GM19099 (cell line): ENCODE measurements around the gene KLHL3.

Experiments used
- POLR2A ChIP-seq: IDR thresholded peaks from 3 replicates; pipeline ENCODE4 v1.6.1; 2011; ENCODE audit warnings: low read depth; ENCODE audit not compliant: insufficient read length; ENCODE audit errors: extremely low read depth

Gene KLHL3

DNA sequence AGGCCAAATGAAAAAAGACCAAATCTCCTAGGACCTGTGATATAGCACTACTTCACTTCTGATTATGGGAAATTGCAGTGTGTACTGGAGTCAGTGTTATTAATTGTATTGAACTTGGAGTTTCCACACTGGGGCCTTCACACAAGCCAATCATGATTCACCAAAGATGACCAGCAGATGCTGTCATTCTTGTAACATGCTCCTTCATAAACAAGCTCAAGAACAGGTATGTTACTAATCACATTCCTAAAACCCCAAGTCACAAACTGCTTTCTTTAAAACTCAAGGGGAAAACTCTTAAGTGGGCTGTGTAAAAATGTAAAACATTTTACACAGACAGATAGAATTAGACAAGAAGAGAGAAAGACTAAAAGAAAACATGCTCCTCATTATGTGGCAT lies 5.6 kb downstream of the KLHL3 start:
- TF ChIP-seq POLR2A = no peak

DNA sequence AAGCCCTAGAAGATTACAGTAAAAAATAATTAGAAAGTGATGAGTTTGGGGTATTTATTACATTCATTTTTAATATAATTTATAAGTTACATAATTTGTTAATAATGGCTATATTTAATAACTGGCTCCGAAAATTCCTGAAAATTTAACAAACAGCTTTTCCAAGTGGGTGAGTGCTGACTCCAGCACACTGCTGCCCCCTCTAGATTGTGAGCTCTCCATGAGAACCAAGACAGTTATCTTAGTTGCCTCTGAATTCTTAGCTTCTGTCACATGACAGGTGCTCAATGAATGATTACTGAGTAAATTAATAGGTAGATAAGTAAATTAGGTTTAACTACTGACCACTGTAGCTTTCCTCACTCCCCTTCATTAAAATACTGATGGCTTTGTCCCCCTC lies 7.8 kb downstream of the KLHL3 start:
- TF ChIP-seq POLR2A = no peak

DNA sequence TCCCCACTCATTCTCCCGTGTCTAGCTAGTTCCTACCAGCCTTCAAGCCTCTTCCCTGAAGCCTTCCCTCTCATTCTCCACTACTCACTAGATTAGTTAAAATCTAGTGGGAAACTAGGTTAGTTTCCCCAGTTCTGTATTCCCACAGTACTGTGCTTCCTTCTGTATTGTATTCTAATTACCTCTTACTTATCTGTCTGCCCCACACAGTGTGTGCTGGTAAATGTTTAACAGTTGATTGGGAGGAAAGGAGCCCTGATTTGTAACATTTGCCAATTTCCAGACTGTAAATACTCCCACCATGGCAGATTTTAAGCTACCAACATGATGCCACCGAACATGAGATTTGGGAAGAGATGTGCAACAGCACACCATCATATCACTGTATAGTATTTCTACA lies 8.3 kb downstream of the KLHL3 start:
- no peak for TF ChIP-seq POLR2A

DNA sequence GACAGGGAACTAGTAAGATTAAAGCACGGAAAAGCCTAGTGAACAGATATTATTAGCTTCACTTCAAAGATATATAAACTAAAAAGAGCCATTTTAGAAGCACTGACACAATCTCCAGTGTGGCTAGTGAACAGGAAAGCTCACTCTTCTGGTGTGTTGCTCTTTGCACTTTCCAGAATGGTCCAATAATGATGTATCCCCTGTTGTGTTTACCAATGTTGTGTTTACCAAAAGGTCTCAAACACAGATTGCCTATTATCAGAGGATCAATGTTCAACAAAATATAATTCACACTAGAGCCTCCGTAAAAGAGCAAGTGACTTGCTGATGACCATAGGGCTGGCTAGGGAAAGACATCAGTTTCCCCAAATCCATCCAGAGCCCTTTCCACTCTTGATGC lies 11.6 kb downstream of the KLHL3 start:
- no peak for TF ChIP-seq POLR2A

DNA sequence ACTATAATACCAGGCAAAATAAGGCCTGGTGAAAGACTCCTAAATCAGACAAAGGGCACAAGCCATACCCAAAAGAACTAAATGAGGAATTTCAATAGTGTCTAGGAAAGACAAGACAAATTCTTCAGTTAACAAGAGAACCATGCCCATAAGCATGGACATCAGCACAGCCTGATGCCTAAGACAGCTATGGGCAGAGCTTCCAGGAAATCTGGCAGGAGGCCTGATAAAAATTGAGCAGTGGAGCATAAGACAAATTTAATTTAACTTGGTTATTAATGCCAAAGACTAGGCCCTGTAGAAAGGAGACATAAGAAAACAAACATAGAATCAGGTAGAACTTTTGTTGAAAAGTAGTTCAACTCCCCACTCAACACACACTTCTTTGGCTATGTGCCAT lies 17.3 kb downstream of the KLHL3 start:
- no peak for TF ChIP-seq POLR2A

DNA sequence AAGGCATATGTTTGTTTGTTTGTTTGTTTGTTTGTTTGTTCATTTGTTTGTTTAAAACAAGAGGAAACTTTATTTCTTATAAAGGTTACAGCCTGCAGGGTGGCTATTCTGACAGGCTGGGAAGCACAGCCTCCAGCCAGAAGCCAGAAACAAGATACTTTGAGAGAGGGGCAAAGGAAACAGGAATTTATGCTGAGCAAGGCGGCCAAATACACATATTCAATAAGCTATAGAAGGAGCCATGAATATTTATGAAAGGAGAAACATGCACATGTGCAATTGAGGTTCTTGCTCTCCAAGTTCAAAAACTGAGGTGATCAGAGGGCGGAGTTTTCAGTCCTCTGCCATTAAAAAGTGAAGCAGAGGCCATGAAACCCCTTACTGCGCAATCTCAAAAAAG lies 19.6 kb downstream of the KLHL3 start:
- no peak for TF ChIP-seq POLR2A

DNA sequence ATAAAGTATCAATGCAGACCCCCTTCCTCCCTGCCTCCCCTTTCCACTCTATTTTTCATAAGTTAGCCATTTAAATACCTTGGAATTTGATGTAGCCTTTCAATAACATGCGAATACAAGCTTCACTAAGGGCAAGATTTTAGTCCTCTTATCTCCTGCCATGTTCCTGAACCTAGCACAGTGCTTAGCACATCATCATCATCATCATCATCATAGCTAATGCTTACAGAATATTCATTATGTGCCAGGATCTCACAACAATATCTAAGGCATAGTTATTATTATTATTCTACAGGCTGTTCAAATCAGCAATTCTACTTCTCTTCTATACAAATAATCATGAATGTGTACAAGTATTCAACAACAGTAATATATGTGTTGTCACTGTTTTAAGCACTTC lies 20.4 kb downstream of the KLHL3 start:
- TF ChIP-seq POLR2A = no peak

DNA sequence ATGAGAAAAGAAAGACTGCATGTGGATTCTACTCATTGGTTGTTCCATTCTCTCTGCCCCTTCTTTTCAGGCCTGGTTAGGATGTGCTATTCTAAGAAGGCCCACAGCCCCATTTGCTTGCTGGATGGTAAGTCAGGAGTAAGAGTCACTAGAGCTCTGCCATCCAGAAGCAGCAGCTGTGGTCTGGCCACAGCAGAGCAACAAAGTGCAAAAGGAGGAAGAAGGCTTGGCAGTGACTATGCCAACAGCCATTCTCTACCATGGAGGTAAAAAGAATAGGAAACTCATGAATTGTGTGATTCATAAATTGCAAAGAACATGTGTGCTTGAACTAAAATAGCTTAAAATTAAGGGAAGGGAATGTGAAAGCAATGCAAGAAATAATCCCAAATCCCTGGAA lies 20.9 kb downstream of the KLHL3 start:
- TF ChIP-seq POLR2A = no peak

DNA sequence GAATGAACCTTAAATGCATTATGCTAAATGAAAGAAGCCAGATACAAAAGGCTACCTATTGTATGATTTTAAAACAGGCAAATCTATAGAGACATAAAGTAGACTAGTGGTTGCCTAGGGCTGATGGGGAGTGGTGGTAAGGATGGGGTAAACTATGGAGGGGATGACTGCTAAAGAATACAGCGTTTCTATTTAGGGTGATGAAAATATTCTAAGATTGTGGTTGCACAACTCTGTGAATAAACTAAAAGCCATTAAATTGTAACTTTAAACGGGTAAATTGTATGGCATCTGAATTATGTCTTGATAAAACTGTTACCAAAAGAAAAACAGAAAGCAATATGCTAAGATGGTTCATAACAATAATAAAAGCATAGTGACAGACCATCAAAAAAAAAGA lies 21.4 kb downstream of the KLHL3 start:
- no peak for TF ChIP-seq POLR2A

DNA sequence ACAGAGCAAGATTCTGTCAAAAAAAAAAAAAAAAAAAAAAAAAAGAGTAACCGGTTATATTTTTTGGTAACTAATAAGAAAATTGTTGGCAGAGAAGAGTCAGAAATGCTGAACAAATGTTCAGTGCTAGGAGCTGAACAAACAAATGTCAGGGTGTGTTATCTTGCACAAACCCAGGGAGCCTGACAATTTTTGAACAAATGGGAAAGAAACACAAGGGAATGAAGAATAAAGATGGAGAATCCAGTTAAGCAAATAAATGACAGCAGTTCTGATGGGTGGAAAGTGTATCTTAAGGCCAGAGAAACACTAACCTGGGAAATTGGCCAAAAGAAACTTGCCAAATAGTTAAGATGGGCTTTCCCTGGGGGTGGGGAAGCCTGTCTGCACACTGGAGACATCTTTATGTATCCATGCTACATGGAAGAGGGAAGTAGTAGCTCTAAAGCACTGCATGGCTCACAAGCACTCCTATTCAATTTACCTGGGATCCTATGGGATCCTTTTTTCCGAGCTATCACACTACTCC lies 23.7 kb downstream of the KLHL3 start:
- no peak for TF ChIP-seq POLR2A

DNA sequence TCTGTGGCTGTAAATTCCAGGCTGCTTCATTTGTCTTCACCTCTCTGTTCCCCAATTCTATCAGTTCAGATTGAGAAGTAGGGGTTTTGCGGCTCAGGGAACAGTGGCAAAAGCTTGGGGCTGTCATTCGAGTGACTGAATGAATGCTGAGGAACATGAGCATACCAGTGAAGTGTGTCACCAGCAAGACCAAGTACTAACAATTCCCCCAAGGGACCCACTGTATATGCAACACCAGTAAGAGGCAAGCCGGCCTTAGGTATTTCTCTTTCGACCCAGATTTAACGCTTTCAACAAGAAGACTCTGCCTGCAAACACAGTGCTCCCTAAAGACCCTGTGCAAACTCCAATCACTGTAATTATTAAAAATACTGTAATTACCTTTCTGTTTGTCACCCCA lies 25.8 kb downstream of the KLHL3 start:
- TF ChIP-seq POLR2A = no peak

DNA sequence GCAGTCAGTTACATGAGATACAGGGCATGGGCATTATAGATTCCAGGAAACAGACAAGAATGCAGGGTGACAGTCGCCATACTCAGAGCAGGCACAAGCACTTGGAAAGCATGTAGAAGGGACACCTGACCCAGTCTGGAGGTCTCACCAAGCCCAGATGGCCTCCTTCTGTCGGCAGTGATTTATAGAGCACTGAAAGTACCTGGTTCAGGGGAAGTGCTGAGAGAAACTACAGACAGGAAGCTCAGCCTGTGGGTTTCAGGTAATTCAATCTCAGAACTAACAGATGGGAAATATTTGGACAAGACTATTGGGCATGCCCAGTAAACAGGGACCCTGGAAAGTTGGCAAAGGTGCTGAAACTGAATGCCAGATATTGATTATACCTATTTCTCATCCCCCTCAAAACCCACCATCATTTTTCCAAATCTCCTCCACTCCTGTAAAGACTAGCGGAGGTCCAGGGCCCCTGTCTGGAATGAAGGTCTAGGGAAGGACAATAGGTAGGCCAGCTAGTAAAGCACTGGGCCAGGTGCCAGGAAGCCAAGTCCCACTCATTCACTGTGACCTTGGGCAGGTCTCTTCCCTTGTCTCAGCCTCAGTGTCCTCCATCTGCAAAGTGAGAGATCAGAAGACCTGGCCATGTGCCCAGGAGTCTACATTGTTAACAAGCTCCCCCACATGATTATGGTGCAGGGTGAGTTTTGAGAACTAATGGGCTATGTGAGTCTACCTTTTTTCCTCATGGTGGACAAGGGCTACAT lies 26.9 kb downstream of the KLHL3 start:
- no peak for TF ChIP-seq POLR2A

DNA sequence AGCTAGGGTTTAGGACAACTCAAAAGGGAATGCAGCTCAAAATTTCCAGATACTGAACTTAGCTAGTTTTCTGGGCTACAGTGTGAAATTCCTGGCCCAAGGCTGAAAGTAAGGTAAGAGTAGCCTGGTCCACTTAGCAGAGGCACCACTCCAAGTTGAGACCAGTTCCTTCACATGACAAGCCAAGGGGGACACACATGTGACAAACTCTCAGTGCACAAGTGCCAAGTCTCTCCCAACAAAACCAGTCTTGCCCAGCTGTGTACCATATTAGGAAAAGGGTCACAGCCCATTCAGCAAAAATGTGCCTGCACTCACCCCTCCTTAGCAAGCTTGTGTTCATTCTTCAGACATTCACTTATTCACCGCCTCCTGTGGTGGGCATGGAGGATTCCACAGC lies 27.8 kb downstream of the KLHL3 start:
- no peak for TF ChIP-seq POLR2A

DNA sequence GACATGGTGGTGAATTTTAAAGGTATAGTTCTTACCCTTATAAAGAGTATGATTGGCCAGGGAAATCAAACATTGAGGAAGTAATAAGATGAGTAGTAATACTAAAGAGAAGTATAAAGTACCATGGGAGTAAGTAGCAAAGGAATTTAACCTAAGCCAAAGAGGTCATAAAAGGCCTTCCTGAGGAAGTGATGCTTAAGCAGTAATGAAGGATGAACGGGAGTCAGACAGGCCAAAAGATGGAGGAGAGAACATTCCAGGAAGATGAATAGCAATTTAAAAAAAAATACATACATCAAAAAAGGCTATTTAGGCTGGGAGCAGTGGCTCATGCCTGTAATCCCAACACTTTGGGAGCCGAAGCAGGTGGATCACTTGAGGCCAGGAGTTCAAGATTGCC lies 29.0 kb downstream of the KLHL3 start:
- TF ChIP-seq POLR2A = no peak

DNA sequence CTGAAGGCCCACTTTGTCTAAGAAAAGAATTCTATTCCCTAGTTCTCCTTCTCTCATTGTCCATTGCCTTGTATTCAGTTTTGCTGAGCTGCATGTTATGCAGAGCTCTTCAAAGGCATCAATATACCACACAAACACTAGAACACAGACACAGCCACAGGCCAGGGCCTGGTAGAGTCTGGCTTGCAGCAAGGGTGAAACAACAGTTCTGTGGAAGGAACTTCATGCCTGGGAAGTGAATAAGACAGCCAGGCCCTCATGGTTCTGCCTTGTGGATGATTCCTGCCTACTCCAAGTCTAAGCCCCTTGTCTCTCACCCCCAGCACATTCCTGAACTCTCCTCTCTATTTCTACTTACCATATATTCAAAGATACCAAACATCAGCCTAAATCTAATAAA lies 30.8 kb downstream of the KLHL3 start:
- TF ChIP-seq POLR2A = no peak

DNA sequence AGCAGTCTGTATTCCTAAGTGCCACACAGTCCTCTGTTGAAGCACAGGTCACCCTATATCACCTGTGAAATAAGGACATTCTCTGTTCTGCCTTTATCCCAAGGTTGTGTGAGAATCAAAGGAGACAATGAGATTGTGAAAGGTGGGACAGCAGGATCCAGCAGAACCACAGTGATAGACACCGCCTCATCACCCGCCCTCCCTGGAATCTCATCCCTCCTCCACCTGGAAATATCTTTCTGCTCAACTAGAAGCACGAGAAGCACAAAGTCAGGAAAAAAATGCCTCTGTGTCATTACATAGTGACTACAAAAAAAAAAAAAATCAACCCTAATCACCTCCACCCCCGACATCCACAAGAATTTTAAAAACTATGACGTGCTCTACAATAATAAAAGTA lies 32.3 kb downstream of the KLHL3 start:
- no peak for TF ChIP-seq POLR2A

DNA sequence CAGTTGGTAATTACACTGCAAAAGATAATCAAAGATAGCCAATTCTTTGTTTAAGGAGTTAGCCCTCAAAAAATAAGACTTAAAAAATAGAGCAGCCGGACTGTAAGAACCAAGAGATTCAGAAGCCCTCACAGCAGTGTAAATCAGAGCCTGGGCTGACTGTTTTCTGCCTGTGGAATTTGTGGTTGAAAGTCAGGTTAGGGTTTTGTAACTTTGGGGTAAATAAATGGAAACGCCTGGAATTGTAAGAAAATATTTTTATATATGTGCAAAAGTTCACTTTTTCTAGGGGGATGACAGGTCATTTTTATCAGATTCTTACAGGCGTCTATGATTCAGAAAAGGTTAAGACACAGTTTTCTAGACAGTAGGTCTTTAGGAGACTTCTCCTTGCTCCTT lies 35.6 kb downstream of the KLHL3 start:
- TF ChIP-seq POLR2A = no peak
